Right lobe of liver (tissue), 4 donors: ENCODE measurements around the gene RNF44.

Source experiments
- POLR2A ChIP-seq: fragments of 450-650 bp; IDR thresholded peaks from one replicate; pipeline ENCODE4 v1.6.1; 2017; ENCODE audit warnings: antibody characterized with exemption, mild to moderate bottlenecking
- TF ChIP-seq, protein P1 (sequence below), 4 donors: fragments of 200-600 bp in 3 of 4; fragments of 450-650 bp in 1 of 4; IDR thresholded peaks; one replicate each; pipeline versions ENCODE4 v1.5.1 to v1.8.0; 2016 to 2022; ENCODE audit warnings: antibody characterized with exemption in 4 of 4, mild to moderate bottlenecking in 2 of 4
- donor health status: DM: no; HTN: no; CAD: no.
- donor health status: DM: no; HTN: no; CAD: no.
- donor health status: DM: no; HTN: yes; CAD: no.

GRCh38 chr5:176501333-176501732, 35.9 kb downstream of the RNF44 start:
- TF ChIP-seq, protein P1, sequence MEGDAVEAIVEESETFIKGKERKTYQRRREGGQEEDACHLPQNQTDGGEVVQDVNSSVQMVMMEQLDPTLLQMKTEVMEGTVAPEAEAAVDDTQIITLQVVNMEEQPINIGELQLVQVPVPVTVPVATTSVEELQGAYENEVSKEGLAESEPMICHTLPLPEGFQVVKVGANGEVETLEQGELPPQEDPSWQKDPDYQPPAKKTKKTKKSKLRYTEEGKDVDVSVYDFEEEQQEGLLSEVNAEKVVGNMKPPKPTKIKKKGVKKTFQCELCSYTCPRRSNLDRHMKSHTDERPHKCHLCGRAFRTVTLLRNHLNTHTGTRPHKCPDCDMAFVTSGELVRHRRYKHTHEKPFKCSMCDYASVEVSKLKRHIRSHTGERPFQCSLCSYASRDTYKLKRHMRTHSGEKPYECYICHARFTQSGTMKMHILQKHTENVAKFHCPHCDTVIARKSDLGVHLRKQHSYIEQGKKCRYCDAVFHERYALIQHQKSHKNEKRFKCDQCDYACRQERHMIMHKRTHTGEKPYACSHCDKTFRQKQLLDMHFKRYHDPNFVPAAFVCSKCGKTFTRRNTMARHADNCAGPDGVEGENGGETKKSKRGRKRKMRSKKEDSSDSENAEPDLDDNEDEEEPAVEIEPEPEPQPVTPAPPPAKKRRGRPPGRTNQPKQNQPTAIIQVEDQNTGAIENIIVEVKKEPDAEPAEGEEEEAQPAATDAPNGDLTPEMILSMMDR (IDR thresholded peaks at IDR 0.05) = no peak
- TF ChIP-seq POLR2A = no peak
